Islet precursor cell (in vitro differentiated cells): Measurements from ENCODE around the gene TKT.

ENCODE experiments used
- DNase-seq: peaks from one replicate; pipeline ENCODE4 v3.0.0-alpha.2; 2018

Gene TKT

DNA sequence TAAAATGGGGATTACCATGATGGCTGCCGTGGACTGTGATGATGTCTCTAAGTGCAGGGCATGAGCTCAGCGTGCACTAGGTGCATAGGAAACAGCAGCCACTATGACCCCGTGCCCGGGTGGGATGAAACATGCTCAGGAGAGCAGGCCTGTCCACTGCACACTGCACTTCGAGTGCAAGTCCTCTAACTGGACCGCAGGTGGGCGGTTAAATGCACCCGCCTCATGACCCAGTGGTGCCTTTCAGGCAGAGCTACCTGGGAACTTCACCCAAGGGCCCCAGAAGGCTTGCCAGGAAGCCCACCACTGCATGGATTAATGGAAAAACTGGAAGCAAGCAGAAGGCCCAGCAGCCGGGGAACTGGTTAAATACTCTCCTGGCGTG is 60.8 kb downstream of the TKT start:
- no peak for DNase-seq

DNA sequence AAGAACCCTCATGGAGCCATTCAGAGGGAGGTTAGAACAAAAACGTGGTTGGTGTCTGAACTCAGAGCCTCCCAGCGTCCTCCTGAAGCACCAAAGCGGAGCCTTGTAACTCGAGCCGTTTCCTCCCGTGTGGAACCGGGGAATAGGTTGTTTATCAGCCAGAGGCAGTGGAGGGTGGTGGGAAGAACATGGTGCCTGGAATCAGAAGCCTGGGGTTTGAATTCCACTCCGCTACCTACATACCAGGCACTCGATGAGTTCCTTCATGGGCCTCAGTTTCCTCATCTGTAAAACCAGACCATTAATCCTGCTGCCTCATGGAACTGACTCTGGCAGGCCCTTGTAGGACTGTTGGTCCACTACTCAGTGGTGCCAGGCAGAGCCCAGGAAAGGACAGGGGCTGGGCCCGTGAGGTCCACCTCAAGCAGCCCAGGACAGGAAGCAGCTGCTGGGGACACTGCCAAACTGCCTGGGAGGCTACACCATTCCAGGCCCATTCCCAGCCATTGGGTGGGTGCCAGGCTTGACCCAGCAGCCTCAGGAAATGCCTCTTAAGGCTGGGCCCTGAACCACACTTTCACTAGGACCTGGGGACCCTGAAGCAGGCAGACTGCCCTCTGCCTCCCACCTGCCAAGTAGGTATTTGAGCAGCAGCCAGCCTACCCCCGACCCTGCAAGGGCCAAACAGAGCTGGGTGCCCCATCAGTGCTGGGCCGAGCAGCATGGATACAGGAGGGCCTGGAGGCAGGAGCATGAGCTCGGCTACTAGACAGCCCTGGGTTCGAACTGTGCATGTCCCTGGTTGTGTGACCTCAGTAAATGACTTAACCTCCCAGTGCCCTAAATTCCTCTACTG is 61.4 kb downstream of the TKT start:
- peak; percentile 73 for DNase-seq

GRCh38 chr3:53193466-53194209 is 62.2 kb downstream of the TKT start:
- peak; percentile 55 for DNase-seq

DNA sequence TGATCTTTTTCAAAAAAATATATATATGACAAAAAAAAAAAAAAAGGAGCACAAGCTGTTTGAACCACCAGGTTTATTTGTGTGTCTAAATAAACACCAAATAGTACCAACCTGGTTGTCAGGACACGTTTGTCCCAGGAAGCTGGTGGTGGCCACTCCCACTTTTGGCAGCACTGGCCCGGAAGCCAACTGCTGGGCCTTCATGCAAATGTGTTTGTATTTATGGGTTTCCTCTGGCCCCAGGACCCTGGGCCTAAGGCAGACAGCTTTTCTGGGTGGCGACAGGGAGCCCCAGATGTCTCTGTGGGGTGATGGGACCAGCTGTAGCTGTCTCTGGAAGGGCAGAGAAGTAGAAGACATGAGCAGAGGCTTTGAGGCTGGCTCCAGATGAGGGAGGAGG is 63.2 kb downstream of the TKT start:
- DNase-seq, result peak; percentile 51

DNA sequence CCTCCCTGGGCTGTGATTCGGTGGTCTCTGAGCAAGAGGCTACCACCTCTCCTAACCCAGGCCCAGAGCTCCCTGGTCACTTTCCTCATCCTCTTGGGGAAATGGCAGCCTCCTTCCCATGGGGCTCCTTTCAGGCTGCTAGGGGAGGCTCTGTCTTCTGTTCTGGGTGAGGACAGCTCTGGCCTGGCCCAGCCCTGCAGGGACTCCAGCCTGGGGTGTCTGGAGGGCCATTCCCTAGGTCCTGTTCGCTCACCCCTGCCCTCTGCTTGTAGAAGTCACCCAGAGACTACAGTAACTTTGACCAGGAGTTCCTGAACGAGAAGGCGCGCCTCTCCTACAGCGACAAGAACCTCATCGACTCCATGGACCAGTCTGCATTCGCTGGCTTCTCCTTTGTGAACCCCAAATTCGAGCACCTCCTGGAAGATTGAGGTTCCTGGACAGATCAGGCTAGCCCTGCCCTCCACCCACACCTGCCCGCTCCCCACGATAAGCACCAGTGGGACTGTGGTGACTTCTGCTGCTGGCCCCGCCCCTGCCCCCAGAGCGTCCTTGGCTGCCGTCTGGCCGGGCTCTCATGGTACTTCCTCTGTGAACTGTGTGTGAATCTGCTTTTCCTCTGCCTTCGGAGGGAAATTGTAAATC is 63.9 kb downstream of the TKT start:
- peak; percentile 37 for DNase-seq

DNA sequence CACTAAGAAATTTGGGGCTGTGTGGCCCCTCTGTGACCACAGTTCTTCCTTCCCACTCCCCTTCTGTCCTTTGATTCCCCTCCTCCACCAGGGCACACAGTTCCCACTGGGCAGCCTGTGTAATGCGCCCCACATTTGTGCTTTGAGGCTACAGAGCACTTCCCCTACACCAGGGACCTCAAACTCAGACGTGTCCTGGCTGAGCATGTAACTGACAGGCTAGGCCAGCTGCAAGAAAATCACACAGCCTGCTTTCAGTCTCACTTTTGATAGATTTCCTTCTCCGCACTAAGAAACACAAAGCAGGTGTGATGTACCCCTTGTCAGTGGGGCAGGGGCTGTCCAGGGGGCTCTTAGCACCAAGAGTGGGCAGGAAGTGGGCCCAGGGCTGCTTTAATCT is 65.2 kb downstream of the TKT start:
- DNase-seq, result no peak

DNA sequence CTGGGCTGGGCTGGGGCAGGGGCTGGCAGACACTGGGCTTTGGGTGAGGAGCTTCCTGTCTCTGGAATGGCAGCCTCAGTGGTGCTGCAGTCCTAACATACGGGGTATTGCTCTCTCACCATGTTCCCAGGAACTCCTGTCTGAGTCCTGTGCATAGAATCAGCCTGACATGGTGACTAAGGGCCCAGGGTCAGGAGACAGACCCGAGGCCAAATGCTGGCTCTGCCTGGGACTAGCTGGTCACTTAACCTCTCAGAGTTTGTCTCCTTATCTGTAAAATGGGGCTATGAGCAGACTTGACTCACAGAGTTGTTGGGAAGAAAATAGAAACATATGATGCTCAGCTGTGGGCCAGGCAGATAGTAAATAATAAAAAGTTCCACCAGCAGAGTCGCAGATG is 66.5 kb downstream of the TKT start:
- DNase-seq, result peak; percentile 34

DNA sequence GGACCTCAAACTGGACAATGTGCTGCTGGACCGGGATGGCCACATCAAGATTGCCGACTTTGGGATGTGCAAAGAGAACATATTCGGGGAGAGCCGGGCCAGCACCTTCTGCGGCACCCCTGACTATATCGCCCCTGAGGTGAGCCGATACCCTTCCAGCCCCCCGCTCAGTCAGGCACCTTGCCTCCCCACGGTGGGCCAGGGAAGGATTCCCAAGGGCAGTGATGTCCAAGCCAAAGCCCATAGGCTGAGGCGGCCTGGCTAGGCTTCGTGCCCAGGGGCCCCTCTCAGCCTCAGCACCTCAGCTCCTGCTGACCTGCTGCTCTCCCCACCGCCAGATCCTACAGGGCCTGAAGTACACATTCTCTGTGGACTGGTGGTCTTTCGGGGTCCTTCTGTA is 67.1 kb downstream of the TKT start:
- peak; percentile 47 for DNase-seq

DNA sequence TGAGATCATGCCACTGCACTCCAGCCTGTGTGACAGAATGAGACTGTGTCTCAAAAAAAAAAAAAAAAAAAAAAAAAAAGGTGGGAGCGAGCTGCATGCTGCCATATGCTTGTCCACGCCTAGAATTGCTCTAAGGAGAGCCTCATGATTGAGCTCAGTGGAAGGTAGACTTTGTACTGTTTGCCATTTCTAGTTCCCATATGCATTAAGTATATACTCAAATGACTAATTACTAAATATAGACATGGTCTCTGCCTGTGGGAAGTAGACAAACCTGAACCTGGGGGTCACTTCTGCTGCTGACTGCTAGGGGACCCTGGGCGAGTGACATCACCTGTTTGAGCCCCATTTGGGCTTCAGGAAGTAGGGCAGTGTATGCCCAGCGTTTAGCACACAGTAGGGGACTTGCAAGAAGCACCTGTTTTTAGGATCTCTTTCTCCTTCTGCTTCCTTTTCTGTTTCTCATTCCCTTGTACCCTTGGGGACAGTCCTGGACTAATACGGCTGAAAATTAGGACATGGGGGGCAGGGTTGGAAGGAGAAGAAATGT is 67.6 kb downstream of the TKT start:
- no peak for DNase-seq

GRCh38 chr3:53187430-53187829 is 68.4 kb downstream of the TKT start:
- DNase-seq, result peak; percentile 46

DNA sequence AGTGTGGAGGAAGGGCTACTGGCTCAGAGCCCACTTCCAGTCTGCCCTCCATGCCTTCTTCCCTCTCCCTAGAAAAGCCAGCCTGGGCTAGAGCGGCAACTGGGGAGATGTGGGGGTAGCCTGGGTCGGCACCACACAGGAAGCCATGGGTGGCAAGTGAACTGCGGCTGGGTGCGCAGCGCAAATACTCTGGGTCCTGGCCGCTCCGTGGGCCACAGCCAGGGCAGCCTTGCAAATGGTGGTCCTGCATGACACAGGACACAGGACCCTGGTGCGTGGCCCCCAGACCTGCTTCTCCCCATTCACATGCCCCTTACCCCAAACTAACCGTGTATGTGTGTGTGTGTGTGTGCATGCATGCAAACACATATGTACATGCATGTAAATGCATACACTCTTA is 69.1 kb downstream of the TKT start:
- DNase-seq, result no peak

DNA sequence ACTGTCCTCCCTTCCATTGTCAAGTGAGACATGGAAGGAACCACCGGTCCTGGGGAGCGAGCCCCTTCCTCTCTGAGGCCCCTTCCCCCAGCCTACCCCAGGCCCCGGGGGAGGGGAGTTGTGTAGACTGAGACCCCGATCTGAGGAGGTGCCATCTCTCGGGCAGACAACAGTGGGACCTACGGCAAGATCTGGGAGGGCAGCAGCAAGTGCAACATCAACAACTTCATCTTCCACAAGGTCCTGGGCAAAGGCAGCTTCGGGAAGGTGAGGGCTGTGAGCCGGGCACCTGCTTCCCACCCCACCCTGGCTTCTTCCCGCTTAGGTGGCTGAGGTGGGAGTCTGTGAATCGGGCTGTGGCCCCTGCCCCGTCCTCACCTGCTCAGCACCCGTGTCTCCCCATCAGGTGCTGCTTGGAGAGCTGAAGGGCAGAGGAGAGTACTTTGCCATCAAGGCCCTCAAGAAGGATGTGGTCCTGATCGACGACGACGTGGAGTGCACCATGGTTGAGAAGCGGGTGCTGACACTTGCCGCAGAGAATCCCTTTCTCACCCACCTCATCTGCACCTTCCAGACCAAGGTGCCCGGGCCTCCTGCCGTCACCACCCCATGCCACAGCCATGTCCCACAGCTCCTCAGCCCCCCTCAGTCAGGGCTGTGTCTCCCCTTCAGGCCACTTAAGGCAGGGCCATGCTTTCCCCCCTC is 69.9 kb downstream of the TKT start:
- DNase-seq, result no peak

DNA sequence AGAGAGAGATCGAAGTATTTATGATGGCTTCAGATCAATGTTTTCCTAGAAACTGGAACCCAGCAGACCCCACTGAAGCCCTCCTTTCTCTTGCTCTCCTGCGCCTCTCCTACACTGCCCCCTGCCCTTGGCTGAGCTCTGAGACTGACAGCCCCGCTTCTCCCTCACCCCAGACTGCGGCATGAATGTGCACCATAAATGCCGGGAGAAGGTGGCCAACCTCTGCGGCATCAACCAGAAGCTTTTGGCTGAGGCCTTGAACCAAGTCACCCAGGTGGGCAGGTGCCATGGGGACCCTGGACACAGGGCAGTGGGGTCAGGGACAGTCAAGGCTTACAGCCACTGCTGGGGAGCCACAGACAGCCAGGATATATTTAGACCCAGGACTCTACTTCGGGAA is 71.1 kb downstream of the TKT start:
- DNase-seq, result no peak

DNA sequence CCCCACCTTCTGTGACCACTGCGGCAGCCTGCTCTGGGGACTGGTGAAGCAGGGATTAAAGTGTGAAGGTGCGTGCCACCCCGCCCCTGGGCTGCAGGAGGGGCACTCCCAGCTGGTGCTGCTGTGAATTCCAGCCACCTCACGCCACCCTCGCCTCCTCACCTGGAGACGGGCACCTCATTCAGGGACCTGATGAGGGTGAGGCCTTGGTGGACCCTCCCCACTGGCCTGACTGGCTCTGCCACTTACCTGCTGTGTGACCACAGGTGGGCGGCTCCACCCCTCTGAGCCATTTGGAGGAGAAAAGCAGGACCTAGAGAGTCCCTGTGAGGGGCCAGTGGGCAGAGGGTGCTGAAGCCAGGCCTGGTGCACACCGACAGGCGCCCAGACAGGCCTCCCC is 72.3 kb downstream of the TKT start:
- no peak for DNase-seq

DNA sequence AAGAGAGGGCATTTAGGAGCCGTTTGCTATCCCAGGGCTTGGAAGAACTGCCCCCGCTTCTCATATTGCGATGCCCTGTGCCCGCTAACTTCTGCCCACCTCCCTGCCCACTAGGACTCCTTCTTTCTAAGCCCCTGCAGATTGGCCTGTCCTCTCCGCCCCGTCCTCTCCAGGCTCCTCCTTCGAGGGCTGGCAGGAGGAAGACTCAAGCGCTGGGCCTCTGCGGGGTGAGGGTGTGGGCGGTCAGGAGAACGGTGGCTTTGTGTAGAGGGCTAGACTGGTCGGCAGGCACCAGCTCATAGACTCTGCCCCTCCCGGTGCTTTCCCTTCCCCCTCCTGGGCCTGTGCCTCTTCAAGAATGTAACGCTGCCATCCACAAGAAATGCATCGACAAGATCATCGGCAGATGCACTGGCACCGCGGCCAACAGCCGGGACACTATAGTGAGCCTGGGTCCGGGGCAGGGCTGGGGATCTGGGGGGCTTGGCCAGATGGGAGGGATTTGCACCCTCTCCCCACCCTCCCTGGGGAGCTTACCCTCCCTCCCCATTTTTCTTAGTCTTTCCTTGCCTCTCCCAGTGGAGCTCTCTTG is 73.0 kb downstream of the TKT start:
- no peak for DNase-seq

GRCh38 chr3:53181528-53181927 is 74.3 kb downstream of the TKT start:
- no peak for DNase-seq

DNA sequence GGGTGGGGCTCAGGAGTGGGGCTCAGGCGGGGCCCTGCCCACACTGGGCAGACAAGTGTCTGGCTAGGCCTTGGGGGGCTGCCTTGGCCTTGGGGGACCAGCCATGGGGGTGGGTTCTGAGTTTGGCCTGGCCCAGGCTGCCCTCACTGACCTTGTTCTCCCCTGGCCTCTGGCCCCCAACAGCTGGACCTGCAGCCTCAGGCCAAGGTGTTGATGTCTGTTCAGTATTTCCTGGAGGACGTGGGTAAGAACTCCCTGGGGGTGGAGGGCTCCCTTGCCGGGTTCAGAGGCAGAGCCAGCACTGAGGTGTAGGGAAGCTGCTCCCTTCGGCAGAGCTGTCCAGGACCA is 74.8 kb downstream of the TKT start:
- DNase-seq, result no peak

DNA sequence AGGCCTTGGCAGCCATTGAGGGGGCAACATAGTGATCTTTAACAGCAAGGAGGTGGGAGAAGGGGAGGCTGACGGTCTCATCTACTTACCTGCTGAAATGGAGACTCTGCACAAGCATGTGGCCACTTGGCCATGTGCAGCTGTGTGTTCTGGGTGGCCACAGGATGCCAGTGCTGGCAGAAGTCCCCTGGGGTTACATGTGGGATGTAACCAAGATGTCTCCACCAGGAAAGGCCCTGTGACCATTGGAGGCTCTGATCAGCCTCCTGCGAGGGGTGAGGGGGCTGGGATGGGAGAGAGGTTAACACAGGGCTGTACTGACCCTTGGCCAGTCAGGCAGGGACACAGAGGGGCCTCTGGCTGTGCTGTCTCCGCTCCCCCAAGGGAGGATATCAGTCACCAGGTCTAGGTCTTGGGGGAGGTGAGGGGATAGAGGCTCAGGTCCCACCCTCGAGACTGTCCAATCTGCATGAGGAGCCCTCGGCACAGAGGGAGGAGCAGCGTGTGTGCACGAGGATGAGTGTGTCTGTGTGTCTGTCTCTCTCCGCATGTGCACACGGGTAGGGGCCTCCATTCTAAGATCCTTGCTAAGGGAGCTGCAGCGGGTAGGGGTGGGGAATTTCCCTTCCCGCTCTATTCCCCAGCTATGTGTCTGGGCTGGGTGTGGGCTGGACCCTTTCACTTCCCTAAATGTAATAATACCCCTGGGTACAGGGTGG is 75.4 kb downstream of the TKT start:
- DNase-seq, result no peak

GRCh38 chr3:53179580-53179979 is 76.2 kb downstream of the TKT start:
- DNase-seq, result no peak

DNA sequence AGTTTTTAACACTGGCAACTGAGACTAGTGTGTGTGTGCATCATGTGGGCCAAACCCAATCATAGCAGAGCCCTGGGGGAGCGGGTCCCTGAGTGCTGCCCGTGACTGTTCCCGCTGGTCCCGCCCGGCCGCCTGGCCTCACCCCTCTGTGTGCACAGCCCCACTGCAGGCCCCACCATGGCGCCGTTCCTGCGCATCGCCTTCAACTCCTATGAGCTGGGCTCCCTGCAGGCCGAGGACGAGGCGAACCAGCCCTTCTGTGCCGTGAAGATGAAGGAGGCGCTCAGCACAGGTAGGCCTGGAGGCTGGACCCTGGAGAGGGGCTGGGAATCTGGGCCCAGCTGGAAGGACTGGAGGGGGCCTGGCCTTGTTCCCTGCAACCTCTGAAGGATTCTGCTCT is 77.6 kb downstream of the TKT start:
- no peak for DNase-seq

DNA sequence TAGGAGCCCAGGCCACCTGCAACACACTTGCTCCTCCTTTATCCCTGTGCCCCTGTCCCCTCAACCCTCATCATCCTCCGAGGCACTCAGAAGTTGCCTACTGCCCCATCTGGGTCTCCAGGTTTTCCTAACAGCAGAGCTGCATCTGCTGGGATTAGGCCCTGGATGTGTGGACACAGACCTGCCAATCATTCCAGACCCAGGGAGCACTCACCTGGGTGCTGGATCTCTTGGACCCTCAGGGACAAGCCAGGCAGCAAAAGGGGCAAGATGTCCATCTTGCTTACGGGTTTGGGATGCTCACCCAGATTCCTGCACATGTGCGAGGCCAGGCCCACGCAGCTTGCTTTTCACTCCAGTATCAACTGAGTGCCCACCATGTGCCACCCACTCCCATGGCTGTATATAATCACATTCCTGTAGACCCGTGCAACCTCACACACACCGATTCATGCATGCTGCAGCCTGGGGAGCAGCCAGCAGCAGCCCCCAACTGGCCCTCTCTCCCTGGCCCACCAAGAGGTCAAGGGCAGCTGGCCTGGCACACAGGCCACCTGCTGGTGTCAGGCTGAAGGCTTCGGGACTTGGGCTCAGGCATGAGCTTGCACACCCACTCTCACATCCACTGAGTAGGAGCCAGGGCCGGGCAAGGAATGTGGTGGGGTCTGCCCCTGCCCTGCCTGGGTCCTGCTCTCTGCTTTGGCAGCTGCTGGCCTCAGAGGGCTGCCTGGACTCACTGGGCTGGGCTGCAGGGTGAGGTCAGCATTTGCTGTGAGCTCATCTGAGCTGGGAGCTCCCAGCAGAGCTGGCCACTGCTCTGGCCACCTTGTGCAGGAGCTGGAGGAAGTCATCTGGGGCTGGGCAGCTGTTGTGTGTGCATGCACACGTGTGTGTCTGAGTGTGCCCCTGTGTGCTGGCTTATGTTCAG is 79.9 kb downstream of the TKT start:
- DNase-seq, result no peak
